ENCODE data around the gene EXT2.

The EXT2 gene

DNA sequence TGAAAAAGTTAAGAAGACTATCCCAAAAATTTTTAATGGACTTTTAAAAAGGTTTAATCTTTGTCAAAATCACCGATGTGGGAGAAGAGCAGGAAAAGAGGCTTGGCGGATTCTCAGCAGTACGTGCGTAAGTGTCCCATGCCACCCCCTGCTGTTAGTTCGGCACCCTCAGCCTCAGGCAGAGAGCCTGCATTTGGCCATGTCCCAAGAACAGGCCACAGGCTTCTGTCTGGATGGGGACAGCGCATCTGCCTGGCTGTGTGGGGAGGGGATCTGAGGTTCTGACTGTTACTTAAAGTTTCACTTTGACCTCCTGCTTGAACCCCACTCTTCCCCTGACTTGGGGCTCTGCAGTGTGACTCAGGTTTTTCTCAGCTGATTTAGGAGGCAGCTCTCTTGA is 35.3 kb downstream of the EXT2 start:
- Histone ChIP-seq H3K79me2 (ENCODE audit: insufficient read depth, low read depth) (no peaks in the 10 kb centered on the region), H3K4me3 (IDR thresholded peaks at IDR 0.05; ENCODE audit: insufficient read depth, low read depth, low read length) (no peak overlapping the region), H2AFZ (ENCODE audit: low read depth) (no peak overlapping the region), H3K27ac (no peak overlapping the region), H3K36me3 (ENCODE audit: insufficient read depth) (no peaks in the 10 kb centered on the region), H3K27me3 (ENCODE audit: insufficient read depth, low read depth) (no peaks in the 10 kb centered on the region), H4K20me1 (ENCODE audit: insufficient read depth) (no peaks in the 10 kb centered on the region), H3K4me1 (ENCODE audit: low read depth, poor library complexity, severe bottlenecking) (no peaks in the 10 kb centered on the region), H3K9ac (no peak overlapping the region), H3K4me2 (no peak overlapping the region)
- no peak for TF ChIP-seq CTCF (conservative IDR thresholded peaks at IDR 0.05; ENCODE audit: low read depth, low read length)

DNA sequence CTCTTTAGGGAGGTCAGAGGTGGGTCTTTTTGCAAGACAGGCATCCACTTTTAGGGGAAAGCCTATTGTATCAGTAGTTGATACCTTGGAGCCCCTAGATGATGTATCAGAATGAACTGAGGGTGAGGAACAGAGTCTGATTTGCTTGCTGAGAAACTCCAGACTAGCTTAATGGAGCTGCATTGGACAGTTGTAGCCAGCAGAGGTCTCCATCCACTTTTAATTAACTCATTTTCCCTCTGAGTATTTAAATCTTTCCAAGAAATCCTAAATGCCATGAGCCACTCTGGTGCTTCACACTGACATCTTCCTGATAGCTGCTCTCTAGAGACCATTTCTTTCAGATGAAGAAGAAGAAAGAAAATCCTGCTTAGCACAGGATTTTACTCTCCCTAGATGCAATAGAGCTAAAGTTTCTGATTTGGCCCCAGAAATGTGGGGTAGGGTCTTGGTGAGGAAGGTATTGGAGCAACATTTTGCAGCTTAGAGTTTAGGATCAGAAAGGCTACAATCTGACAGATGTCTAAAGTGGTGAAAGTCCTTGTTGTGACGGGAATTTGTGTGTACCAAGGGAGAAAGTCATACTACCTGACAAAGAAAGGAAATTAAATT is 38.0 kb downstream of the EXT2 start:
- Histone ChIP-seq H2AFZ (ENCODE audit: low read depth) (no peak overlapping the region), H3K27ac (no peak overlapping the region), H3K36me3 (ENCODE audit: insufficient read depth) (no peaks in the 10 kb centered on the region), H4K20me1 (ENCODE audit: insufficient read depth) (no peaks in the 10 kb centered on the region), H3K9ac (no peak overlapping the region), H3K79me2 (ENCODE audit: insufficient read depth, low read depth) (no peaks in the 10 kb centered on the region), H3K4me3 (IDR thresholded peaks at IDR 0.05; ENCODE audit: insufficient read depth, low read depth, low read length) (no peak overlapping the region), H3K4me1 (ENCODE audit: low read depth, poor library complexity, severe bottlenecking) (no peaks in the 10 kb centered on the region), H3K4me2 (no peak overlapping the region), H3K27me3 (ENCODE audit: insufficient read depth, low read depth) (no peaks in the 10 kb centered on the region)
- TF ChIP-seq CTCF (conservative IDR thresholded peaks at IDR 0.05; ENCODE audit: low read depth, low read length), result peak; percentile 80

DNA sequence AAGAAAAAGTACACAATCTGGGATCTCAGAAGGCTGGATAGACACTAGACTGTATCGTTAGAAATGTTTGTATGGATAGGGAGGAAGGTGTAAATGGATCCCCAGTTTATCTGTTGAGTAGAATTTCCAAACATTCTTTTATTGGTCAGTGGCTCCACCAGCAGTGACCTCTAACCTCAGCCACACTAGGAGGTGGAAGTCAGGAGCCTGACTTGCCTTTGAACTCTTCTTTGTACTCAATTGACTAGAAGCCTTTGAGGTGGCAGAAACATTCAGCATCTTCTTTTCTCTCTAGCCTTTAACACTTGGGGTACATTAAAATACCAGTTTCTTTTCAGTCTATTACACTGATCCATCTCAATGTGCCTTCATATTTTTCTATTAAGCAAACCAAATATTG is 39.1 kb downstream of the EXT2 start:
- H3K4me3 ChIP-seq (IDR thresholded peaks at IDR 0.05; ENCODE audit: insufficient read depth, low read depth, low read length), result no peak overlapping the region
- H3K27me3 ChIP-seq (ENCODE audit: insufficient read depth, low read depth), result no peaks in the 10 kb centered on the region
- H3K9ac ChIP-seq, result no peak overlapping the region
- no peak for TF ChIP-seq CTCF (conservative IDR thresholded peaks at IDR 0.05; ENCODE audit: low read depth, low read length)
- H3K4me1 ChIP-seq (ENCODE audit: low read depth, poor library complexity, severe bottlenecking), result no peaks in the 10 kb centered on the region
- H3K27ac ChIP-seq, result no peak overlapping the region
- no peak overlapping the region for H3K4me2 ChIP-seq
- no peak overlapping the region for H2AFZ ChIP-seq (ENCODE audit: low read depth)
- no peaks in the 10 kb centered on the region for H3K79me2 ChIP-seq (ENCODE audit: insufficient read depth, low read depth)
- H4K20me1 ChIP-seq (ENCODE audit: insufficient read depth), result no peaks in the 10 kb centered on the region
- no peaks in the 10 kb centered on the region for H3K36me3 ChIP-seq (ENCODE audit: insufficient read depth)

- Histone ChIP-seq H3K4me2 (no peak overlapping the region), H3K36me3 (ENCODE audit: insufficient read depth) (no peaks in the 10 kb centered on the region), H3K4me3 (IDR thresholded peaks at IDR 0.05; ENCODE audit: insufficient read depth, low read depth, low read length) (no peak overlapping the region), H3K79me2 (ENCODE audit: insufficient read depth, low read depth) (no peaks in the 10 kb centered on the region), H3K27me3 (ENCODE audit: insufficient read depth, low read depth) (no peaks in the 10 kb centered on the region), H4K20me1 (ENCODE audit: insufficient read depth) (no peaks in the 10 kb centered on the region), H2AFZ (ENCODE audit: low read depth) (no peak overlapping the region), H3K9ac (no peak overlapping the region), H3K4me1 (ENCODE audit: low read depth, poor library complexity, severe bottlenecking) (no peaks in the 10 kb centered on the region), H3K27ac (no peak overlapping the region)
- no peak for TF ChIP-seq CTCF (conservative IDR thresholded peaks at IDR 0.05; ENCODE audit: low read depth, low read length)
Observed at GRCh38 chr11:44136176-44136945, 40.9 kb downstream of the EXT2 start.

All from KMS-11 (cell line).